Measurements from ENCODE around the gene DCP1B.

DCP1B gene

DNA sequence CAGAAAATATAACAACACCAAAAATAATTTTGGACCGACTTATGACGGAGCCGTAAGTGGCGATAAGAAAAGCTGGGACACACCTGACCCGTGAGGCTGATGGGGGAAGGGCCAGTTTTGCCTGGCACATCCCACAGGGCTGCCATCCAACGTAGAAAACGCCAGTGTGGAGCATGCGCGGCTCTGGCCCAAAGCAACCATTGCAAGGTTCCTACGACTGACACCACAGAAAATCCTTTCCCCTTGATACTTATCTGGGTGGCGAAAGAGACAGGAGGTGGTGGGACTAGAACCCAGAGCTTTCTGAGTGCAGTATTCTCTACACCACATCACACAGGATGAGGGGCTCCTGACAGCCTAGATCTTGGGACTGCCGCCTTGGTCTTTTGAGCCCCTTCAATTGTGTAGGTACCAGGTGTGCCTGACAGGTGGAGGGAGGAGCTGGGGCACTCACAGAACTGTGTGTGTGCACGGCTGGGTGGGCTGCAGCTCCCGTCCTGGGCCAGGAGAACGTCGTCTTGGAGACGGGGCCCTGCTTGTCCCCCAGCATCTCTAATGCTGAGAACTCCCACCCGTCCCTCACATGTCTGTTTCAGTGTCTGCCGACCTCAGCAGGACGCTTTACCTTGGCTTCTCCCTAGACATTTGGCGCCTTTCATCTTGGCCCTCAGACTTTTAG, 68.4 kb downstream of the DCP1B start:
- no peak for DNase-seq (ENCODE audit: low read depth in 1 of 2, low spot score in 1 of 2)

DNA sequence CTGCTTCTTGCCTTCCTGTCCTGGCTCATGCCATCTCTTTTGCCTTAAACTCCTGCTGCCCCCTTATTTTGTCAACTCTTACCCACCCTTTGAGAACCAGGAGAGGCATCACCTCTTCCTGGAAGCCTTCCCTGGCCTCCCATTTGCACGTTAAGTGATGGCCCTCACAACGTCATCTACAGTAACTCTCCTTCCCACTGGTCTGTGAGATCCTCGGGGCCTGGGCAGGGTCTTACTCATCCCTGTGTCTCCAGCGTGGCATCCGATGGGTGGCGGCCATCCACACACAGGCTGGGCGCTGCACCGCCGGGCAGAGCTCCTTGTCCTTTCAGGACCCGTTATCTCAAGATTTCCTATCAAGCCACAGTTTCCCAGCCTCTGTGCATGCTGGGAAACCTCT, 69.0 kb downstream of the DCP1B start:
- no peak for DNase-seq (ENCODE audit: low read depth in 1 of 2, low spot score in 1 of 2)

DNA sequence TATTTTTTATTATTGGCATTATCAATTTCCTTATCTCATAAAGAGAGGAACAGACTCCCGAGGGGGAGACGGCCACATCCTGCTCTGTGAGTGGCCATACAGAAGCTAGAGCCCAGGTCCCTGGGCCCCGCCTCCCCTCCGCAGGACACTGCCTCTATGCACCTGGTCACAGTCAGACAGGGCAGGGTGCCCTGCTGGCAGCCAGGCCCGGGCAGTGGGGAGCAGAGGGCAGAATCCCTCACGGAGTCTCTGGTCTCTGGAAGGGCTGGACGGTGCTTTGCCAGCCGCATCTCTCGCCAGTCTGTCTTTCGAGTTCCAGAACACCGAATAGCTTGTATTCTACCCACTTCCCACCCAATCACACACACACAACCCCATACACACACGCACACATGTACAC, 69.4 kb downstream of the DCP1B start:
- DNase-seq (ENCODE audit: low read depth in 1 of 2, low spot score in 1 of 2) = no peak

DNA sequence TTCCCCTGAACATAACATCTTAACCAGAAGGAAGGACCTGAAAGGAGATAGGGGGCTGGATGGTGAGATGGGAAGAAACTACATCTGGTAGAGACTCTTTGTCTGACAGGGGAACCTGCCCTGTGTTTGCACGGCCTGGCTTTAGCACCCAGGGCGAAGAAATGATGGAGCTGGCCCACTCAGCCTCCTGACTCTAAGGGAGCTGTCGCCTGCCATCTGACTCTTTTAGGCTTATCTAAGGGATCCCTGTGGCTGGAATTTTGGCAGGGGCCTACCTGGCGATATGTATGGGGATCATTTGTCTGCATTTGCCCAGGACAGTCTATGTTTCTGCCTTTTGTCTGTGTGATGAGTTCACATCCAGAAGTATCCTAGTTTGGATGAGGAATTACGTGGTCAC, 70.2 kb downstream of the DCP1B start:
- DNase-seq (ENCODE audit: low read depth in 1 of 2, low spot score in 1 of 2) = no peak

DNA sequence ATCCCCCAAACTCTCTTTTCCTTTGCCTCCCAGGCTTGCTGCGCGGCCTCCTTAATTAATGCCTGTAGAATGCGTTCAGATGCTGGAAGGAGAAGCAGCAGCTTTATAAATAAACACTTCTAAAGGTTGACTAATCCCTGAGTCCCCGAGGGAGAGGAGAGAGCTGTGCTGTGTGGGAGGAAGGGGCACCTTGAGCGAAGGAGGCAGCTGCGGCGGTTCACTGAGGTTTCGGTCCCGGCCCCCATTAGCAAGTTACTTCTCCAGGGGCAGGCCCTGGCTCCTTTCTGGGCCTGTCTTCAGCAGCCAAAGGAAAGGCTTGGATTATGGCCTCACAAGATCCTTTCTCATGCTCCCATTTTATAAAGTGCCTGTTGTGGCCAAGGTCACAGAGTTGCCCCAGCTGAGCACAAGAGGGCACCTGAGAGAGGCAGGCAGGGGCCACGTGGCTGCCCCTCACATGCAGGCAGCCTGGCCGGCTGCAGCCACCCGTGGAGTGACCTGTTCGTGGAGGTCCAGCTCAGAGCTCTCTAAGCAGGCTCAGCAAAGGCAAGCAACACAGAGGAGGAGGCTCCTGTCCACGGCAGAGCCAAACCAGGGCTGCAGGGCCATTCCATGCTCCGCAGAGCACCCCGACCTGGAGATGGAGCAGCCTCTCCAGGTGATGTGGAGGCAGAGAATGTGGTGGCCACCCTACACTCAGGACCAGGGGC, 70.8 kb downstream of the DCP1B start:
- DNase-seq (ENCODE audit: low read depth in 1 of 2, low spot score in 1 of 2) = no peak

DNA sequence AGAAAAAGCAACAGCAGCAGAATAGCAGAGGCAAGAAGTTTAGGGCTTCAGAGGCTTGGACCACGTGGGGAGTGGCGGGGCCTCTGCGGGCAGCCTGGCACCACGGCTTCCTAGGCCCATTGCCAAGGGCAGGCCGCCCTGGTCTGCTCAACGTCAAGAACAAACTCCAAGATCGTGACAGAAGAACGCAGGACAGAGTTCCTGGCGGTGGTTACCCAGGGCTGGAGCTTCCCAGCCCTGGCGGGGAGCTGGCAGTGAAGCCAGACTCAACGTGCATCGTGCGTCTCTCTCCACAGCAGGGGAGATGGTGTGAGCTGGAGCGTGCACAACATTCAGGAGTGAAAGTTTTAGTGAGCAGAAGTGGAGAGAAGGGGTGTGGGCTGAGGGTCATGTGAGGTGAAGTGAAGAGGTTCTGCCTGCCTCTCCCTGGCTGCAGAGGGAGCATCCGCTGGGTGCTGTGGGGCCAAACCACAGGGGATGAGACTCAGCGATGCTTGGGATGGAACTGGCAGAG, 71.9 kb downstream of the DCP1B start:
- no peak for DNase-seq (ENCODE audit: low read depth in 1 of 2, low spot score in 1 of 2)

DNA sequence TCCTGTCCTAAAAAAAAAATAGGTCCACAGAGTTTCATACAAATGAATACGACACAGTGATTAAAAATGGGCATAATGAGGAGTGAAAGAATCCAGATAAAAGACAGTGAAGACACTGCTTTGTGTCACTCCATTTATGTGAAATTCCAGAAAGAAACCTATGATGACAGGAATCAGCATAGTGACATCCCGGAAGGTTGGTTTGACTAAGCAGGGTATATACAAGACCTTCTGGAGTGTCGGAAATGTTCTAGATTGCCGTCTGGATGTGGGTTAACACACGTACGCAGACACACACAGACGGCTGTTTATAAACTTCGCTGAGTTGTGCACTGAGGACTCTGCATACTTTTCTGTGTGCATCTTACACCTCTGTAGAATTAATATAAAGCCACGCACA, 72.6 kb downstream of the DCP1B start:
- no peak for DNase-seq (ENCODE audit: low read depth in 1 of 2, low spot score in 1 of 2)

DNA sequence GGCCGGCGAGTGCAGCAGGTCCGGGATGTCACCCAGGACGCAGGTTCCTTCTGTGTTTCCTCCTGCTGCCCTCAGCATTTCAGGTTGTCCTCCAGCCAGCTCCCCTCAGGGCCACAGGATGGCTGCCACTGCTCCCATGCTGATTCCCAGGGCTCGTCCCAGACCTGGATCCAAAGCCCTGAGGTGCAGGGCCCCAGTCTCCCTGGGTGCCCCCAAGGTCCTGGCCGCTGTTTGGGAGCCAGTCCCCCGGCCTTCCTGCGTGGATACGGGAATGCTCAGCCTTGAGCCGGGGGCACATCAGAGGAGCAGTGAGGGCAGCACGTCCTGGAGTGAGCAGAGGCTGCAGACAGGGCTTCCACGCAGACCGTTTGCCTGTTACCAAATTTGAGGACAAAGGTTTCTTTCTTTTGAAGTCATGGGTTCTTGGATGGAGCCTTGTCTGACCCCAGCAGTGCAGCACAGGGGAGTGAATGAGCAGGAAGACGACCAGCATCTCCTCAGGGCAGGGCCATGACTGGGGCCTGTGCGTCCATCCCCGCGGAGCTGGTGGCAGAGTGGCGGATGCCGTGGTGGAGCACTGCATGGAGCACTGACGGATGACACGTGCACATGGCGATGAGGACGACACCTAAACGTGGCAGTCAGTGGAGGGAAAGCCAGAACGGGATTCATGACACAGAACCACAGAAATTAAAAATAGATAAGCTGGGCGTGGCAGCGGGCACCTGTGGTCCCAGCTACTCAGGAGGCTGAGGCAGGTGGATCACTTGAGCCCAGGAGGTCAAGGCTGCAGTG, 73.3 kb downstream of the DCP1B start:
- DNase-seq (ENCODE audit: low read depth in 1 of 2, low spot score in 1 of 2) = no peak

DNA sequence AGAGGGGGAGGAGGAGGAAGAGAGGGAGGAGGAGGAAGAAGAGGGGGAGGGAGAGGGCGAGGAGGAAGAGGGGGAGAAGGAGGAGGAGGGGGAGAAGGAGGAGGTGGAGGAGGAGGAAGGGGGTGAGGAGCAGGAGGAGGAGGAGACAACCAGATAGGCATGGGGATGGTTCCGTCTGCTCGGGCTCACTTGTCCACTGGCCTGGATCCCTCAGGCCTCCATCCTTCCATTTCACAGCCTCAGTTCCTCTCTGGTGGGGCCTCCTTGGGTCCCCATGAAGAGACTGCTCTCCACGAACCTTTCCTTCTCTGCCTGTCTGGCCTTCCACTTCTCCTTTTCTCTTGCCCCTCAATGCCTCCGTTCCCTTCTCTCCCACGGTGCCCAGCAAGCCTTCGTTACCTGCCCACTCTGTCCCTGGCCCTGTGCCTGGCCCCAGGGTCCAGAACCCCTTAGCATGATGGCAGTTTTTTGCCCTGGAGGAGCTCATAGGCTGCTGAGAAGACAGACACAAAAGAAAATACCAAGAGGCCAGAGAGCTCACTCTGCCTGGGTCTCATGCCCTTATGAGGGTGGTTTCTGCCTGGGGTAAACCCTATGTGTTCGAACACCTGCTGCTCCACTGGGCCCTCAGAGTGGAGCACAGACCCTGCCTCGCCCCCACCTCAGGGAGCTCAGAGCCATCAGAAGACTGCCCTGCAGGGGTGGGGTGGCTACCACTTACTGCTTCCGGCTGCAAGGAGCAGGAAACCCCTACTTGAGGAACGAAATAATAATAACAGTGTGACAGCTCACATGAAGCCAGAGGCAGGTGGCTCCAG, 74.1 kb downstream of the DCP1B start:
- DNase-seq (ENCODE audit: low read depth in 1 of 2, low spot score in 1 of 2) = no peak

DNA sequence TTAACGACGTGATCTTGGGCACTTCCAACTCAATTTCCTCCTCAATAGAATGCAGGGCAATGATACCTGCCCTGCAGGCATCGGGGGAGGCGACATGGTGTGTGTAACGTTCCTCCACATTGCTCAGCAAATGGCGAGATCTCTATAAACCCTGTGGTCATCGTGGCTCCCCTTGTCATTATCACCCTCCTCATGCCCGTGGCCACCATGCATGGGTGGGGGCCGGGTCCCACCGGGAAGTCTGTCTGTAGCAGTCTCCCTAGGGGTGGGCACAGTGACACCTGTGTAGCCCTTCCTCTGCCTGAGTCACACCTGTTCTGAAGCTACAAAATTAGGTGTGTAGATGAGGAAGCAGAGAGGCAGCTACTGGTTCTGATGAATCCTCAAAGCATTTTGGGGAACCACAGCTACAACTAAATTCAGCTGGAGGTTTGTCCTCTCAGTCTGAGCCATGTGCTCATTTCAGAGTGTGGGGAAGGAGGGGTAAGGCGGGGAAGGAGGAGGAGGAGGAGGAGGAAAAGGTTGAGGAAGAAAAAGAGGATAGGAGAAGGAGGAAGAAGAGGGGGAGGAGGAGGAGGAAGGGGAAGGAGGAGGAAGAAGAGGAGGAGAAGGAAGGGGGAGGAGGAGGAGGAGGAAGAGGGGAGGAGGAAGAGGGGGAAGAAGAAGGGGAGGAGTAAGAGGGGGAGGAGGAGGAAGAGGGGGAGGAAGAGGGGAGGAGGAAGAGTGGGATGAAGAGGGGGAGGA, 74.8 kb downstream of the DCP1B start:
- no peak for DNase-seq (ENCODE audit: low read depth in 1 of 2, low spot score in 1 of 2)

DNA sequence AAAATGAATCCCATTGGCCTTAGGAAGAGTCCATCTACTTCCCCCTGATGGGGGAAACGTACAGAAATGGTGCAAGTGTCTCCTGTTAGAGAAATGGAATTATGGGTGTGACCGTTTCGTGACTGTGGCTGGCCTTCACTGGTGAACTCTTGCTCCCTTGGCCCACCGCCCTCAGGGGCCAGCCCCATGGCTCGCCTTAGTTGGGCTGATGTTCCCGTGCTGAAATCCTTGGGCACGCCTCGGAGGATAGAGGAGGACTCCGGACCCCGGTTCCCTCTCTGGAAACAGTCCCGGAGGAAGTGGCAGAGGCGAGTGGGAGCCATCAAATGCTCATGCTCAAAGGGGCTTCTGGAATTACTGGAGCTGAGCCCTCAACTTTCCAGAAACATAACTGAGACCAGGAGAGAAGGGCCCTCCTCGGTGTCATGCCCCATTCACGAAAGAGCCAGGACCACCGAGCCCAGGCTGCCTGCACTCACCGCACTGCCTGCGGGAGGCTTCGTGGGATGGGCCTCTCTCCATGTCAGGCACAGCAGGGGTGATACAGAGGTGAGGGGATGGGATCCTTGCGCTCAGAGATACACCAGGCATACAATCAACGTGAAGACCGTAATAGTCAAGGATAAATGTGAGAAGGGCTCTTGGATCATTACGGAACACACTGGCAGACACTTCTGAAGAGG, 75.7 kb downstream of the DCP1B start:
- no peak for DNase-seq (ENCODE audit: low read depth in 1 of 2, low spot score in 1 of 2)

DNA sequence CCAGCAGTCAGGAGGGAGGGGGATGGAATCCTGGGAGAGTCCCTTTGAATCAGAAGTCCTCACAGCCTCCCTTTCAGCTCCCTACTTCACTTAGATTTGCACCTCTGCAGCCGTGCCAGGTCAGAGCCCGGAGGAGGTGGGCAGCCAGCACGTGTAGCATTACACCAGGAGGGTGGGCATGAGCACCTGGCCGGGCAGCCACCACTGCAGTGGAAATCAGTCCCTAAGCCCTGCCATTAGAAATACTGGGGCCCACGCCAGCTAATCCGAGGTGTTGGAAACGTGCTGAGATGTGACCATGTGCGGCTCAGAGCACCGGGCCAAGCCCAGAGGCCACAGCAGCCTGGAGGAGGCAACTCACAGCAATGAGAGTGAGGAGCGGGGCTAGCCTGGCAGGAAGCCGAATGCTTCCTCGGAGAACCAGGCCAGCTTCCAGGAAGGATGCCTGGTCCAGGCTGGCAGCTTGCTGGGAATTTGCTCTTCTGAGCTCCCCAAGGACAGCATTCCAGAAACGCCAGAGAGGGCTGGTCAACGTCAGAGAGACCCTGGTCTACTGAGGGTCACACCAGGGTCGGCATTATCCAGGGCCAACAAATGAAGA, 76.4 kb downstream of the DCP1B start:
- no peak for DNase-seq (ENCODE audit: low read depth in 1 of 2, low spot score in 1 of 2)

DNA sequence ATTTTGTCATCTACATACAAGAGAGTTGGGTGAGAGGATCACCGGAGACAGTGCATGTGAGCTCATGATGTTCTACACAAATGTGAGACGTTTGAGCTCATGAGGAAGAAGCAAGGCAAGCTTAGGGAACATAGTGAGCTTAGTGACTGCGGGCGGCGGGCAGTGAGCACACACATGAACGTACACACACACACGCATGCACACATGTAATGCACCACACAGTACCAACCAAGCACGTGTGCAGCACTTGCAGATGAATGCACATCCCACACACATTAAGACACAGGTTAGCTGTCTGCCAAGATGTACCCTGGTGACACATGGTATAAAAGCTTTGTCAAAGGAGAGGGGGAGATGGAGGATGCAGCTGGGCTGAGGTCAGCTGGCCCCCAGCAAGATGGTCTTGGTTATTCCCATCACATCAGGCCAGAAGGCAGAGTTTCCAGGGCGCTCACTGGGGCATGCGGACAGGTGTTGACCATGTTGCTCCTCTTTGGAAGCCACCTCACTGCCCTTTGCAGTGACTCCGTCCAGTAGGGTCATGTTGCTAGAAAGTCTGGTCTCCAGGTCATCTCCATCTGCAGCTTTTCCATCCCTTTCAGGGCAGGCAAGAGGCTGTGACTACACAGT, 77.1 kb downstream of the DCP1B start:
- no peak for DNase-seq (ENCODE audit: low read depth in 1 of 2, low spot score in 1 of 2)

DNA sequence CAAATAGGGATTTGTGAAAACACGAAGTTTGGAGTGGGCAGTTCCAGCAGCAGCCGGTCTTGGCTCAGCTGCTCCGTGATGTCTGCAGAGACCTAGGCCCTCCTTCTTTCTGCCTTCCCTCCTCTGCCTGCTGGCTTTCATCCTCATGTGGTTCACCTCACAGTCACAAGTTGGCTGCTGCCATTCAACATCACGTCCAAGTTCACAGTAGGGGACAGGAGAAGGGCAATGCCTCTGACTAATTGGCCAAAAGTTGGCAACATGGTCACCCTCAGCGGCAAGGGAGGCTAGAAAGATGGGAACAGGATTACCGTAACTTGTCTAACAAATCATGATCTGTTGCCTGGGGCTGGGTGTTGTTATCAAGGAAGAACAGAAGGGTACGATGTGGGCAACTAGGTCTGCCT, 78.0 kb downstream of the DCP1B start:
- no peak for DNase-seq (ENCODE audit: low read depth in 1 of 2, low spot score in 1 of 2)

DNA sequence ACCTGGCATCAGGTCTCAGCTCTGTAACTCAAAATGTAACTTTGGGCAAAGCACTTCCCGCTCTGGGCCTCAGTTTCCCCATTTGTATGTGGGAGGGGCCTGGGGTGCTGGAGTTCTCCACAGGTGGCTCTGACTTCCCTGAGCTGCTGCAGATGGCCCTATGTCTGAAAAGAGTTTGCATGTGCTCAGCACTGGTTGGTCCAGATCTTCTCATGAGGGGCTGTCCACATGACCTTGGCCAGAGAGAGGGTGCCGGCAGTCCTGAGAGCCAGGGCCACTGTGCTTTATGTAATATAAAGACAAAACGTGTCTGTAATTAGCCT, 78.6 kb downstream of the DCP1B start:
- DNase-seq (ENCODE audit: low read depth in 1 of 2, low spot score in 1 of 2) = no peak

DNA sequence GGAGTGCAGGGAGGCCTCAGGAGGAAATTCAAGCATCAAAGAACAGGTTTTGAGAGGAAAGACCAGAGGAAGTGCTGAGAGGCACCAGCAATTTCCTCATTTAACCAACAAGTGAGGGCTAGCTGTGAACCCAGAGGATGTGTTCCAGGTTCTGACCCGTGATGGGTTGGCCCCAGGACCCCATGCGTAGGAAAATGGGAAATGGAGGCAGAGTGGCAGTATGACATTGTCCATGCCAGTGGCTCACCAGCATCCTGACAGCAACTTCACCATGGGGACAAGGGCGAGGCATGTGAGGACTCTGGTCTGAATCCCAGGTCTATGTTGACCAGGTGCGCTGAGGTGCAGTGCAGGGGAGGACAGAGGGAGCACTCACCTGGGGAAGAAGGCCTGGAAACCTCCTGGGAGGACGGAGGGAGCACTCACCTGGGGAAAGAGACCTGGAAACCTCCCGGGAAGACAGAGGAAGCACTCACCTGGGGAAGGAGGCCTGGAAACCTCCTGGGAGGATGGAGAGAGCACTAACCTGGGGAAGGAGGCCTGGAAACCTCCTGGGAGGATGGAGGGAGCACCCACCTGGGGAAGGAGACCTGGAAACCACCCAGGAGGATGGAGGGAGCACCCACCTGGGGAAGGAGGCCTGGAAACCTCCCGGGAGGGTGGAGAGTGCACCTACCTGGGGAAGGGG, 79.1 kb downstream of the DCP1B start:
- no peak for DNase-seq (ENCODE audit: low read depth in 1 of 2, low spot score in 1 of 2)

DNA sequence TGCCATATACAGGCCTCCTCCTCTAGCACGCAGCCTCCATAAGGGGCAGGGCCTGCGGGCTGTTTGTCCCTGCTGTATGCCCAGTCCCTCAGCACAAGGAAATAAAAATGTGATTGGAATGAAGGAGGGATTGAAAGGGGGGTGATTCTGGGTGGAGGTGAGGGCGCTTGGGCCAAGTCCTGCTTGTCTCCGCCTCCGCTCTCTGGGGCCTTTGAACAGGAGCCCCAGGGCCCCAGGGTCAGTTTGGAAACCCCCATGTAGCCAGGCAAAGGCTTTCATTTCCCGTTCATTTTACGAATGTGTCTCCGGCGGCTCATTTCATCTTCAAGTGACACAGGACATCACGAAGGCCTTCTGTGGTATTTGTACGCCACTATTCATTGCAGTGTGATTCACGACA, 81.3 kb downstream of the DCP1B start:
- DNase-seq (ENCODE audit: low read depth in 1 of 2, low spot score in 1 of 2) = no peak

DNA sequence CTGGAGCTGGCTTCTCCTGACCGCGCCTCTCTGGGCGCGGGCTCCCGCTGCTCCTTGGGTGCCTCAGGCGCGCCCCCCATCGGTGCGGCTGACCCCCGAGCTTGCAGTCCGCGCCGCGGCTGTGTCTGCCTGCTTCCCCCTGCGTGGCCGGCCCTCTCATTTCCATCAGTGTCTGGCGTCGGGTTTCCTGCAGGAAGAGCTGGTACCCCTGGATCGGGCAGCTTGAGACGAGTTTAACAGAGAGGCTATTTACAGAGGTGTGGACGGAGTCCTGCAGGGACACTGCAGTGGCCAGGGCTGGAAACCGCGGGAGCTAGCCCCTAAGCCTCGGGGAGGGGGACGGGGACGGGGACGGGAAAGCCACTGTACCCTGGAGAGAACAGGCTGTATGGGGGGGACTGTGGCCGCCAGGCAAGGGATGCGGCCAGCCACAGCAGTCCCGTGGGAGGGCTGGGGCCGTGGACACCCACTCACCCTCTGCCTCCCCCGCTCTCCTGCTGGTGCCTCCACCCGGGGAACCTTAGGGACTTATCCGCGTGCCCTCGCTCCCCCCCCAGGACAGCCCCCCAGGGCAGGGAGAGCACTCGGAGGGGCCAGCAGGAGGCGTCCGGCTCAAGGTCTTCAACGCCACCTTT, 82.1 kb downstream of the DCP1B start:
- no peak for DNase-seq (ENCODE audit: low read depth in 1 of 2, low spot score in 1 of 2)
